Heart right ventricle (tissue), 16 donors: ENCODE results near the gene SPATA25. TPM values are rescaled to one million over a fixed set of nuclear protein-coding genes. Genes with fewer than 3 reads are reported as not detected.

ENCODE experiments used
- ATAC-seq, 8 donors: fragments of 200-7000 bp; cut with Tn5 transposase; one replicate each; pipeline ENCODE4 v1.9.1; 2020; ENCODE audit warnings: mild to moderate bottlenecking in 8 of 8, moderate library complexity in 8 of 8, moderate number of reproducible peaks in 1 of 8
- DNase-seq, 2 donors: peaks; one replicate each; pipeline ENCODE4 v3.0.0-alpha.2; 2020
- H3K27ac ChIP-seq, 10 donors: fragments of 200-600 bp; sonication (generic) in 2 of 10; one replicate each; pipeline versions ENCODE4 v1.5.0 to v1.8.0; 2020 to 2022; ENCODE audit warnings: mild to moderate bottlenecking in 3 of 10
- H3K27me3 ChIP-seq, 7 donors: fragments of 200-600 bp; one replicate each; pipeline ENCODE4 v1.8.0; 2021 to 2022; ENCODE audit warnings: mild to moderate bottlenecking in 2 of 7
- H3K36me3 ChIP-seq, 9 donors: fragments of 200-600 bp; sonication (generic) in 1 of 9; one replicate each; pipeline versions ENCODE4 v1.5.0 to v1.8.0; 2020 to 2022; ENCODE audit warnings: mild to moderate bottlenecking in 2 of 9
- H3K4me1 ChIP-seq, 9 donors: fragments of 200-600 bp; sonication (generic) in 1 of 9; one replicate each; pipeline versions ENCODE4 v1.5.0 to v1.8.0; 2020 to 2022; ENCODE audit warnings: mild to moderate bottlenecking in 4 of 9
- H3K4me3 ChIP-seq, 10 donors: fragments of 200-600 bp; sonication (generic) in 2 of 10; one replicate each; pipeline versions ENCODE4 v1.5.0 to v1.8.0; 2020 to 2022; ENCODE audit warnings: mild to moderate bottlenecking in 7 of 10, moderate library complexity in 2 of 10
- H3K9me3 ChIP-seq, 11 donors: fragments of 200-600 bp in 10 of 11; sonication (generic) in 2 of 11; one replicate each; pipeline versions ENCODE4 v1.5.0 to v1.8.0; 2013 to 2022; ENCODE audit warnings: mild to moderate bottlenecking in 2 of 11, control low read depth in 1 of 11, moderate library complexity in 1 of 11
- CTCF ChIP-seq, 9 donors: fragments of 200-600 bp; sonication (generic) in 2 of 9; IDR thresholded peaks; one replicate each; pipeline versions ENCODE4 v1.5.0 to v1.8.0; 2021 to 2022; ENCODE audit warnings: antibody characterized with exemption in 9 of 9, mild to moderate bottlenecking in 5 of 9, moderate library complexity in 1 of 9
- WGBS, 2 donors: extraction: QIAGEN DNeasy Blood & Tissue Kit; methylation state at CpG; one replicate each; pipeline ENCODE4 v1.1.7; 2013; ENCODE audit warnings: inconsistent platforms in 1 of 2; 5-methylcytosine and 5-hydroxymethylcytosine counted together
- intact Hi-C, 10 donors: fragments of 100-400 bp; cut with DNase I; formaldehyde crosslinking; loops; one replicate each; pipeline versions ENCODE4 v1.11.1 to v1.14.2; 2022
- polyA plus RNA-seq, 2 donors: library from polyadenylated mRNA; stranded (reverse); fragments of 200-250 nt; gene quantifications; one replicate each; pipeline ENCODE4 v1.2.3, GENCODE V29; 2013
- total RNA-seq, 10 donors: library from RNA; stranded (reverse); fragmentation: NEBNext Ultra II Directional in 3 of 10; extraction: Animal tissue kit (Norgen Biotek cat#: 25700) in 3 of 10; gene quantifications; one replicate each; pipeline versions ENCODE4 v1.2.1 to v1.2.4, GENCODE V29; 2021 to 2023
- donor health status: Arrhythmogenic right ventricular cardiomyopathy.
- donor health status: ischemic (EF 13 %, LVEDD 7.1; RV severe dilation, severe dysfunction).
- donor health status: healthy with polysubstance abuse.
- donor health status: DM: no; HTN: yes; CAD: no.
- donor health status: DM: no; HTN: no; CAD: no.
- donor health status: ischemic (EF 25% LVEDD 6.9; RV normal size, moderate dysfunction).
- donor health status: ischemic (EF 25% LVEDD 5.7; RV mildly dilated, moderate dysfunction).
- donor health status: healthy.
- donor health status: DM: yes; HTN: yes; CAD: no.
- donor health status: Ischemic cardiomyopathy.
- donor health status: ischemic (EF 35%, LVEDD 5.7; RV mildly dilated, moderate dysfunction).
- donor health status: nonischemic (EF 11% LVEDD 7.7; RV severe dilation, severe dysfunction).
- donor health status: DM: yes; HTN: yes; CAD: no.
- donor health status: PGD.
- donor health status: ischemic (EF 29% LVEDD 5.4; RV normal size, mild dysfunction).
- donor health status: nonischemic (EF 23%, LVEDD 6.1; RV moderate dilation, normal function).

SPATA25 gene
- total and polyA plus RNA-seq, 12 donors, result 0.65 to 4.3 (median 2.0) TPM

DNA sequence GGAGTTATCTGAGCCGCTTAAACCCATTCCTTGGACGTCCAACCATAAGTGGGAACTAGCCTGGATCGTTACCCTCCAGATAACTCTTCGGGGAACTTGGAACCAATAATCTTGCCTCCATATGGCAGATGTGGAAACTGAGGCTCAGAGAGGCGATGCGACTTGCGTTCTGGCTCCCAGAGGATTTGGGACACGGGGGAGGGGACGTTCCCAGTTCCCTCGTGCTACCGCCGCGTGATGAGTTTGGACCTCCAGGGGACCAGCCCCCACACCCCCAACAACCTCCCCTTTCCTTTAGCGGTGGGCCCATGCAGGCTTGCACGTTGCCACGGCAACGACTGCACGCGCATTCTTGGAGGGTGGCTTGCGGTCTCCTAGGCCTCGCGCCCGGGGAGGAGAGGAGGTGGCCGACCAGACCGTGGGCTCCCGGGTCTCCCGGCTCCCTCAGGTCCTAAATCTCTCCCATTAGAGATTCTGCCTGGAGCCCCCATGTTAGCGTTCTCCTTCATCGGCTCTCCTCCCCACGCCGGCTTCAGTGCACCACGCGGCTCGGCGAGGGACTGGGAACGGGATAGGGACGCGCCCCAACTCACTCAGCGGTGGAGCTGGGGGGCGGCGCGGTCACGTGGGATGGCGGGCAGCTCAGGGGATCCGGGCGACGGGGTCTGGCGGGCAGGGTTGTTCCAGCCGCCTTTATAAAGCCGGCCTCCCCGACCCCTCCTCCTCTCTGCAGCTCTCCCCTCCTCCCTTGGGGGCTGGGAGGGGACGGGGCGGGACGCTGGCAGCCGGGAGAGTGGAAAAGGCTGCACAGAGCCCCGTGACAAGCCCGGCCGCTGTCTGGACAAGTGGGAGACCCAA is 24.3 kb upstream of the SPATA25 start, which contains the start of gene PLTP:
PLTP (minus strand) TSS at position 670 of the 858 bp plus-strand sequence. CDS start 703 bp downstream, outside the sequence.
- peak; percentile 54 to 73 (median 64) for ATAC-seq
- WGBS, 2 donors, result 0 to 1% methylated on average over 50 to 58 of the region's 58 CpGs
- TF ChIP-seq CTCF (IDR thresholded peaks at IDR 0.05), result no peak
- no peaks in the 10 kb centered on the region for H3K9me3 ChIP-seq
- intact Hi-C loops, result loop anchor here in 2 of 10 donors (2.0 kb wide), 2 partner anchors 21 to 23 kb away; partner anchors contain the start of genes PCIF1 (in 2 of the 2), CTSA (in 1 of the 2) and NEURL2 (in 1 of the 2)
- H3K36me3 ChIP-seq, result peaks cover 0 to 30% (median 0%) of the 10 kb centered on the region in 9 donors
- peak within 1 kb of the TSS; percentile 33 to 64 (median 58) for H3K4me3 ChIP-seq
- H3K27me3 ChIP-seq, result peaks cover 0 to 11% (median 0%) of the 10 kb centered on the region in 7 donors
- DNase-seq, result peak; percentile 75 to 82
- peaks cover 6 to 59% (median 27%) of the 10 kb centered on the region in 9 donors for H3K4me1 ChIP-seq
- H3K27ac ChIP-seq, result peak within 1 kb of the TSS; percentile 19 to 84 (median 80)

GRCh38 chr20:45910670-45911485 is 23.5 kb upstream of the SPATA25 start:
- peak; percentile 95 to 97 for DNase-seq
- Histone ChIP-seq H3K4me3 (peak overlapping the region; percentile 33 to 64 (median 58)), H3K36me3 (peaks cover 0 to 38% (median 0%) of the 10 kb centered on the region in 9 donors), H3K27ac (peak overlapping the region; percentile 19 to 84 (median 80)), H3K4me1 (peaks cover 6 to 59% (median 27%) of the 10 kb centered on the region in 9 donors), H3K9me3 (no peaks in the 10 kb centered on the region), H3K27me3 (peaks cover 0 to 11% (median 0%) of the 10 kb centered on the region in 7 donors)
- 4% methylated on average over 43 of the region's 43 CpGs for WGBS, 2 donors
- no peak for TF ChIP-seq CTCF (IDR thresholded peaks at IDR 0.05)
- intact Hi-C loops, result loop anchor here in 2 of 10 donors (2.0 kb wide), 2 partner anchors 20 to 24 kb away; partner anchors contain the start of genes PCIF1 (in 2 of the 2), CTSA (in 1 of the 2) and NEURL2 (in 1 of the 2)
- ATAC-seq, result peak; percentile 87 to 95 (median 91)

- Histone ChIP-seq H3K4me3 (peak overlapping the region in 8 of 10 donors; percentile 46 to 64 (median 60)), H3K27ac (peak overlapping the region in 7 of 10 donors; percentile 15 to 84 (median 50)), H3K4me1 (peaks cover 6 to 55% (median 27%) of the 10 kb centered on the region in 9 donors), H3K9me3 (no peaks in the 10 kb centered on the region), H3K27me3 (peaks cover 0 to 11% (median 0%) of the 10 kb centered on the region in 7 donors), H3K36me3 (peaks cover 0 to 46% (median 0%) of the 10 kb centered on the region in 9 donors)
- WGBS, 2 donors, result 77 to 82% methylated on average over 22 of the region's 22 CpGs
- intact Hi-C loops, result loop anchor here in 2 of 10 donors (2.0 kb wide), 2 partner anchors 19 to 25 kb away; partner anchors contain the start of genes PCIF1 (in 2 of the 2), CTSA (in 1 of the 2) and NEURL2 (in 1 of the 2)
- DNase-seq (no peak), ATAC-seq (no peak)
- TF ChIP-seq CTCF (IDR thresholded peaks at IDR 0.05), result no peak
These were observed 22.6 kb upstream of the SPATA25 start for GRCh38 chr20:45909817-45910669.
